Stimulated activated CD4-positive, alpha-beta T cell treated with anti-CD3 and anti-CD28 coated beads, TNF-alpha, amount 100 ng/mL, for 1 hour (primary cell): ENCODE data around the gene PIP4K2B.
A peak's percentile ranks its signal among the peaks of the same experiment; 100 is the strongest.
"Not testable (repeated sequence)": the region's sequence is repeated elsewhere in the genome, so short reads cannot be mapped to it uniquely, and the experiment has no call there.

Experiments used
- DNase-seq, 3 donors: peaks; one replicate each; pipeline ENCODE4 v3.0.0-alpha.2; 2020; ENCODE audit warnings: low read depth in 3 of 3, low spot score in 1 of 3

Gene PIP4K2B

GRCh38 chr17:38799501-38800236, at the start of gene PIP4K2B:
TSS of gene PIP4K2B (minus strand) at chr17:38799556. CDS start at chr17:38799424, 132 bp downstream.
- peak; percentile 51 to 71 (median 64) for DNase-seq

- no peak for DNase-seq
These were observed 49.2 kb upstream of the PIP4K2B start for GRCh38 chr17:38848557-38848891.

- DNase-seq: no peak
These were observed 45.0 kb upstream of the PIP4K2B start for GRCh38 chr17:38844261-38844757.

- no peak for DNase-seq
These were observed 26.4 kb upstream of the PIP4K2B start for GRCh38 chr17:38825762-38826247.

- DNase-seq: peak; percentile 81 to 99 (median 90)
These were observed 25.8 kb upstream of the PIP4K2B start, which contains the start of gene CWC25 for GRCh38 chr17:38824899-38825761. TSS of gene CWC25 (minus strand) at chr17:38825321. CDS start at chr17:38825183, 138 bp downstream.

- DNase-seq: no peak
These were observed 16.3 kb upstream of the PIP4K2B start for GRCh38 chr17:38815576-38816193.

- no peak for DNase-seq
These were observed 10.5 kb upstream of the PIP4K2B start for GRCh38 chr17:38809828-38810227.

GRCh38 chr17:38800237-38800760, 943 bp upstream of the PIP4K2B start:
- DNase-seq: no peak

GRCh38 chr17:38798614-38799500, 499 bp downstream of the PIP4K2B start:
- DNase-seq: peak in 2 of 3 donors; percentile 2 to 3

GRCh38 chr17:38797828-38798227, 1.5 kb downstream of the PIP4K2B start:
- no peak for DNase-seq

- no peak for DNase-seq
These were observed 2.2 kb downstream of the PIP4K2B start for GRCh38 chr17:38797158-38797490.

- DNase-seq: no peak
These were observed 2.8 kb downstream of the PIP4K2B start for GRCh38 chr17:38796451-38797157.

GRCh38 chr17:38794221-38794620, 5.1 kb downstream of the PIP4K2B start:
- no peak for DNase-seq

GRCh38 chr17:38791162-38791561, 8.2 kb downstream of the PIP4K2B start:
- no peak for DNase-seq

- not testable (repeated sequence) for DNase-seq
These were observed 9.1 kb downstream of the PIP4K2B start for GRCh38 chr17:38790148-38790707.

- DNase-seq: no peak
These were observed 10.2 kb downstream of the PIP4K2B start for GRCh38 chr17:38789185-38789584.

GRCh38 chr17:38787999-38788398, 11.4 kb downstream of the PIP4K2B start:
- not testable (repeated sequence) for DNase-seq

- no peak for DNase-seq
These were observed 13.0 kb downstream of the PIP4K2B start for GRCh38 chr17:38786372-38786771.

- no peak for DNase-seq
These were observed 16.1 kb downstream of the PIP4K2B start for GRCh38 chr17:38783227-38783626.
